MM.1S (cell line): ENCODE data around the gene TMCO1.
A peak's percentile ranks its signal among the peaks of the same experiment; 100 is the strongest.

Experiments
- DNase-seq: peaks from one replicate; pipeline ENCODE4 v3.0.0-alpha.2; 2015
- H2AFZ ChIP-seq: fragments of 300-600 bp; sonication (generic); 2 replicates; pipeline ENCODE4 v1.6.0; 2016; ENCODE audit warnings: antibody characterized with exemption, low read length
- H3F3A ChIP-seq: fragments of 300-600 bp; sonication (generic); 2 replicates; pipeline ENCODE4 v1.6.1; 2016; ENCODE audit warnings: mild to moderate bottlenecking, antibody characterized with exemption, low read length, moderate library complexity, mixed read lengths; ENCODE audit not compliant: insufficient read depth
- H3K27ac ChIP-seq: fragments of 300-600 bp; sonication (generic); 2 replicates; pipeline ENCODE4 v1.5.1; 2016; ENCODE audit warnings: mild to moderate bottlenecking, low read length
- H3K27me3 ChIP-seq: fragments of 300-600 bp; sonication (generic); replicated peaks from 2 replicates; pipeline ENCODE4 v1.6.0; 2016; ENCODE audit warnings: low read length; ENCODE audit not compliant: insufficient read depth
- H3K36me3 ChIP-seq: fragments of 300-600 bp; sonication (generic); replicated peaks from 2 replicates; pipeline ENCODE4 v1.6.1; 2016; ENCODE audit warnings: mild to moderate bottlenecking, low read length, mixed read lengths; ENCODE audit not compliant: insufficient read depth
- H3K4me1 ChIP-seq: fragments of 300-600 bp; sonication (generic); 2 replicates; pipeline ENCODE4 v1.6.1; 2016; ENCODE audit warnings: low read length, mixed read lengths
- H3K4me2 ChIP-seq: fragments of 300-600 bp; sonication (generic); 2 replicates; pipeline ENCODE4 v1.6.0; 2016; ENCODE audit warnings: low read depth, low read length
- H3K4me3 ChIP-seq: fragments of 300-600 bp; sonication (generic); 2 replicates; pipeline ENCODE4 v1.5.1; 2016; ENCODE audit warnings: low read length, mixed read lengths
- H3K79me2 ChIP-seq: fragments of 300-600 bp; sonication (generic); 2 replicates; pipeline ENCODE4 v1.6.1; 2016; ENCODE audit warnings: mixed run types, low read length, mixed read lengths
- H3K9ac ChIP-seq: fragments of 300-600 bp; sonication (generic); 2 replicates; pipeline ENCODE4 v1.6.1; 2016; ENCODE audit warnings: low read length, mixed read lengths
- H3K9me2 ChIP-seq: fragments of 300-600 bp; sonication (generic); replicated peaks from 2 replicates; pipeline ENCODE4 v1.6.1; 2016; ENCODE audit warnings: mild to moderate bottlenecking, low read length, mixed read lengths; ENCODE audit not compliant: insufficient read depth
- H3K9me3 ChIP-seq: fragments of 300-600 bp; sonication (generic); replicated peaks from 2 replicates; pipeline ENCODE4 v1.6.1; 2016; ENCODE audit warnings: mild to moderate bottlenecking, low read length, mixed read lengths; ENCODE audit not compliant: insufficient read depth
- H4K20me1 ChIP-seq: fragments of 300-600 bp; sonication (generic); 2 replicates; pipeline ENCODE4 v1.6.1; 2016; ENCODE audit warnings: mild to moderate bottlenecking, low read length, moderate library complexity, mixed read lengths; ENCODE audit not compliant: insufficient read depth
- CTCF ChIP-seq: fragments of 300-600 bp; sonication (generic); IDR thresholded peaks from 2 replicates; pipeline ENCODE4 v1.5.1; 2016; ENCODE audit warnings: antibody characterized with exemption, low read length, mixed read lengths
- EZH2 ChIP-seq: fragments of 300-600 bp; sonication (generic); optimal IDR thresholded peaks from 2 replicates; pipeline ENCODE3; 2017; ENCODE audit warnings: low read depth, mild to moderate bottlenecking, antibody characterized with exemption, low read length, mixed read lengths
- EZH2phosphoT487 ChIP-seq: fragments of 300-600 bp; sonication (generic); IDR thresholded peaks from 2 replicates; pipeline ENCODE4 v1.6.1; 2018; ENCODE audit warnings: antibody characterized with exemption, low read length

Gene TMCO1

GRCh38 chr1:165737196-165737595, 31.5 kb downstream of the TMCO1 start:
- Histone ChIP-seq H4K20me1 (no peaks in the 10 kb centered on the region), H3K9me2 (no peaks in the 10 kb centered on the region), H3K4me2 (no peak overlapping the region), H3K9ac (no peak overlapping the region), H3F3A (peaks cover 15% of the 10 kb centered on the region), H3K79me2 (peaks cover 47% of the 10 kb centered on the region), H2AFZ (no peak overlapping the region), H3K4me3 (no peak overlapping the region), H3K27ac (peak overlapping the region; percentile 64; the same call in 1 of the 2 replicates), H3K4me1 (peaks cover 27% of the 10 kb centered on the region), H3K9me3 (no peaks in the 10 kb centered on the region), H3K36me3 (peaks cover 13% of the 10 kb centered on the region; the same call in 1 of the 2 replicates), H3K27me3 (no peaks in the 10 kb centered on the region)
- TF ChIP-seq EZH2phosphoT487 (no peak), EZH2 (no peak), CTCF (no peak)
- DNase-seq: no peak

DNA sequence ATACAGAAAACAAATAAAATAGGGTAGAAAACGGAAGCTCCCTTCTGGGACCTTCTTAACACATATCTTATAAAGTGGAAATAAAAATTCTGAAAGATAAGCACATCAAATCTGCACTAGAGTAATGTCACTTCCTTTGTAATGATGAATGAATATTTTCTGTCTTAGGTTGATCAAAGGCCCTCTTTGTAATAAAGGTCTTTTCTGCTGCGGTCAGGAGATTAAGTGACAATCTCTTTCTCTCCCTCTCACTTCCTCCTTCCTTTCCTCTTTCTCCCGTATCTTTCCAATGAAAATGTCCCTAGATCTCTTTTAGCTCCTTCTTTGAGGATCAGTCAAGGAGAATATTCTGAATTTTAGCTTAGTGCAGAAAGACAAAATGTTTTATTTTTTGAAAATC, 33.8 kb downstream of the TMCO1 start:
- peaks cover 43% of the 10 kb centered on the region for H3K79me2 ChIP-seq

GRCh38 chr1:165726841-165727240, 41.8 kb downstream of the TMCO1 start:
- Histone ChIP-seq H3F3A (no peaks in the 10 kb centered on the region), H3K4me1 (peaks cover 10% of the 10 kb centered on the region), H3K9ac (no peak overlapping the region), H3K9me2 (no peaks in the 10 kb centered on the region), H2AFZ (no peak overlapping the region), H3K4me3 (no peak overlapping the region), H3K36me3 (0 out of 2 replicates have a peak, but pooled peaks cover 5% of the 10 kb centered on the region), H3K9me3 (no peaks in the 10 kb centered on the region), H3K27ac (no peak overlapping the region), H3K79me2 (peaks cover 4% of the 10 kb centered on the region; the same call in 1 of the 2 replicates), H3K4me2 (no peak overlapping the region), H3K27me3 (no peaks in the 10 kb centered on the region), H4K20me1 (no peaks in the 10 kb centered on the region)
- DNase-seq: no peak
- TF ChIP-seq EZH2phosphoT487 (no peak), CTCF (no peak), EZH2 (no peak)

More for the DNA sequence above, 33.8 kb downstream of the TMCO1 start:
- peaks cover 27% of the 10 kb centered on the region for H3K4me1 ChIP-seq
- H3K9me3 ChIP-seq: no peaks in the 10 kb centered on the region
- no peak for TF ChIP-seq EZH2phosphoT487
- TF ChIP-seq CTCF: no peak
- TF ChIP-seq EZH2: no peak
- no peak overlapping the region for H3K27ac ChIP-seq
- peaks cover 4% of the 10 kb centered on the region; the same call in 1 of the 2 replicates for H3K36me3 ChIP-seq
- no peak overlapping the region for H3K4me3 ChIP-seq
- H2AFZ ChIP-seq: no peak overlapping the region
- H3K27me3 ChIP-seq: no peaks in the 10 kb centered on the region
- no peaks in the 10 kb centered on the region for H4K20me1 ChIP-seq
- peaks cover 15% of the 10 kb centered on the region for H3F3A ChIP-seq
- no peak overlapping the region for H3K4me2 ChIP-seq
- no peaks in the 10 kb centered on the region for H3K9me2 ChIP-seq
- no peak for DNase-seq
- no peak overlapping the region for H3K9ac ChIP-seq
